ENCODE data around the gene ARHGEF38. TPM values are rescaled to one million over a fixed set of nuclear protein-coding genes. Genes with fewer than 3 reads are reported as not detected.
"Not testable (repeated sequence)": the region's sequence is repeated elsewhere in the genome, so short reads cannot be mapped to it uniquely, and the experiment has no call there.

Gene ARHGEF38
- total RNA-seq, 1 donor from 2014 or later, result under 0.01 TPM

DNA sequence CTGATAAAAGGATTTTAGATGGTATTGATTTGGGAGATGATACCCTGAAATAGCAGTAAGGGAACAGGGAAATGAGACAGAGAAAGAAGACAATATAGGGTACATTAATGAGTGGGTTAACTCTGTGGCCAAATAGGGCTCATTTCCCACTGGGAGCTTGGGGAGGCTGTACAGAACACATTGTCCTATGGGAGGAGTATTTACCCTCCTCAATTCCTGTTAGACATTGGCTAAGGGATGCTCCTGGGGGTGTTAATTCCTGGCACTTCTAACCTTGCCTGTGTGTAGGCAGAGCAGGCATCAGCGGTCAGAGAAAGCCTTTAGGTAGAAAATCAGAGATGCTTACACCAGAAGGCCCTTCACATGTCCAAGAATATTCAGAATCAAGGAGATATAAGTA lies 49.0 kb downstream of the ARHGEF38 start:
- DNase-seq (ENCODE audit: low spot score in 2 of 2) (no peak), FAIRE-seq (no peak)

DNA sequence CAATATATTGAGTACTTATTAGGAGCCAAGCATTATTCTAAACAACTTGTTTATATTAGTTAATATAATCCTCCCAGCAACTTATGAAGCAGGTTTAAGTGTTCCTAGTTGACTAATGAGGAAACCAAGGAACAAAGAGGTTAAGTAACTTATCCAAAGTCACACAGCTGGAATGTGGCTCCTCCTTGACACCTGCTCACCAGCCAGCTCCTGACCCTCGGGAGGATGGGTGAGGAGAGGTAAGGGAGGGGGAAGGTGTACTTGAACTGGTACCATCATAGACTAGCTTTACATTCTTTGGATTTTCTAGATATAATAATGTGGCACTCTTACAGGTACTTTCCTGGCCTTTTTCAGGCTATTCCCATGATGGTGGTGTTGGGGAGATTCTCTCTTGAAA lies 50.7 kb downstream of the ARHGEF38 start:
- FAIRE-seq (no peak), DNase-seq (ENCODE audit: low spot score in 2 of 2) (no peak)

- no peak for DNase-seq (ENCODE audit: low spot score in 2 of 2)
- FAIRE-seq, result no peak
Measured at GRCh38 chr4:105605493-105605892, 53.1 kb downstream of the ARHGEF38 start.

- no peak for FAIRE-seq
Measured at GRCh38 chr4:105607876-105608275, 55.5 kb downstream of the ARHGEF38 start.

DNA sequence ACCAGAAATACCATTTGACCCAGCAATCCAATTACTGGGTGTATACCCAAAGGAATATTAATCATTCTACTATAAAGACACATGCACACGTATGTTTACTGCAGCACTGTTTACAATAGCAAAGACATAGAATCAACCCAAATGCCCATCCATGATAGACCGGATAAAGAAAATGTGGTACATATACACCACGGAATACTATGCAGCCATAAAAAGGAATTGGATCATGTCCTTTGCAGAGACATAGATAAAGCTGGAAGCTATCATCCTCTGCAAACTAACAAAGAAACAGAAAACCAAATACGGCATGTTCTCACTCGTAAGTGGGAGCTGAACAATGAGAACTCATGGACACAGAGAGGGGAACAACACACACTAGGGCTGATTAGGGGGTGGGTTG lies 57.4 kb downstream of the ARHGEF38 start:
- FAIRE-seq; DNase-seq (ENCODE audit: low spot score in 2 of 2): not testable (repeated sequence)

More at GRCh38 chr4:105607876-105608275, 55.5 kb downstream of the ARHGEF38 start:
- DNase-seq (ENCODE audit: low spot score in 2 of 2), result no peak

- DNase-seq (ENCODE audit: low spot score in 2 of 2) (no peak), FAIRE-seq (no peak)
Measured at GRCh38 chr4:105613306-105613705, 60.9 kb downstream of the ARHGEF38 start.

GRCh38 chr4:105619188-105619931 lies 66.9 kb downstream of the ARHGEF38 start:
- no peak for DNase-seq (ENCODE audit: low spot score in 2 of 2)
- FAIRE-seq, result no peak

- FAIRE-seq (no peak), DNase-seq (ENCODE audit: low spot score in 2 of 2) (no peak)
Measured at GRCh38 chr4:105620640-105621323, 68.4 kb downstream of the ARHGEF38 start.

DNA sequence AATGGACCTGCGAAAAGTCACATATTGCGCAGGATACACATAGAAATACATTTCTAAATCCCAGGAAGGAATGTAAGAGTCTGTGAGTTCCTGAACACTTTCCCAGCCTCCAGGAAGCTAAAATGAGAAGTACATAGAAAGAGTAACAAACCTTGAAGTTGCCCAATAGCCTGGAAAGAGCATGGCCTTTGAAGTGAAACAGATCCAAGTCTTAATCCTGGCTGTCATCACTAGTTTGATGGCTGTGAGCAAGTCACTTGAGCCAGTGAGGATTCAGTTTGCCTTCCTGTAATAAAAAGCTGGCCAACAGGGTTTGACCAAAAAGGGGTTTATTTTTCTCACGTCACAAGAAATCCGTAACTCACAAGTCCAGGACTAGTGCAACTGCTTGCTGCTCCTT lies 69.8 kb downstream of the ARHGEF38 start:
- FAIRE-seq, result no peak
- no peak for DNase-seq (ENCODE audit: low spot score in 2 of 2)

DNA sequence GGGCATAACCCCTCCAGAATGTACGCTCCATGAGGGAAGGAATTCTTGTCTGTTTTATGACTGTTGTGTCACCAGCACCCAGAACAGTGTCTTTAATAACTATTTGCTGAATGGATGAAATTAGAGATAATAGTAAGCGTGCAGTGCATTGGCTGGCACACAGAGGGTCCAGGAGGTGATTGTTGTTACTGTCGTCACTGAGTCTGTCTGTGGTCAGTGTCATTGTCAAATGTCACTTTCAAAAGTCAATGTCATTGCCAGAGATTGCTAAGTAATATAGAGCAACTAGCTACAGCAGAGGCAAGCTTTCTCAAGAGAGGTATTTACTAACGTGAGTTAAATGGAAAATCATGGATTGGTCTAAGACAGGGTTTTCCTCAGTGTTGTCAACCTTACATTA lies 70.7 kb downstream of the ARHGEF38 start:
- FAIRE-seq, result no peak

DNA sequence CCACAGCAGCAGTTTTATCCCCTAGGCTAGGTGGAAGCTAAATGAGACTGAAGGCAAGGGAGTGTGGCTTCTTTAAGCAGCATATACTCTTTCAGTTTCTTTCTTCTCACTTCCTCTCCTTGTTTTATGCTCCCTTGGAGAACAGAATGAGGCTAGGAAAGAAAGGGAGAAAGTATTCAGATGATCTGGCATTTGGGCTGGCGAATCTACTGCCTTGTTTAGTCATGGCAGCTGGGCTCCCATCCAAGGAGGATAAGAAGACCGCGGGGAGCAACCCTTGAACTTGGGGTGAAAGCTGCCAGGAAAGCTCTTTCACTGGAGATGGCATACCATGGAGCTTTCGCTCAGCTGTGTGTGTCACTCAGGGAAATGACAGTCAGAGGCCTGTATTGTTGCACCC lies 72.1 kb downstream of the ARHGEF38 start:
- no peak for DNase-seq (ENCODE audit: low spot score in 2 of 2)

More for the DNA sequence above, 70.7 kb downstream of the ARHGEF38 start:
- DNase-seq (ENCODE audit: low spot score in 2 of 2), result no peak

GRCh38 chr4:105625214-105625613 lies 72.8 kb downstream of the ARHGEF38 start:
- FAIRE-seq, result no peak
- no peak for DNase-seq (ENCODE audit: low spot score in 2 of 2)

More for the DNA sequence above, 72.1 kb downstream of the ARHGEF38 start:
- FAIRE-seq, result no peak

GRCh38 chr4:105626846-105627245 lies 74.4 kb downstream of the ARHGEF38 start:
- FAIRE-seq, result no peak
- DNase-seq (ENCODE audit: low spot score in 2 of 2), result no peak

- no peak for DNase-seq (ENCODE audit: low spot score in 2 of 2)
- no peak for FAIRE-seq
Measured at GRCh38 chr4:105627620-105628019, 75.2 kb downstream of the ARHGEF38 start.

- DNase-seq (ENCODE audit: low spot score in 2 of 2) (no peak), FAIRE-seq (no peak)
Measured at GRCh38 chr4:105630670-105631655, 78.5 kb downstream of the ARHGEF38 start.

- DNase-seq (ENCODE audit: low spot score in 2 of 2), result no peak
- FAIRE-seq, result no peak
Measured at GRCh38 chr4:105631818-105632400, 79.5 kb downstream of the ARHGEF38 start.

DNA sequence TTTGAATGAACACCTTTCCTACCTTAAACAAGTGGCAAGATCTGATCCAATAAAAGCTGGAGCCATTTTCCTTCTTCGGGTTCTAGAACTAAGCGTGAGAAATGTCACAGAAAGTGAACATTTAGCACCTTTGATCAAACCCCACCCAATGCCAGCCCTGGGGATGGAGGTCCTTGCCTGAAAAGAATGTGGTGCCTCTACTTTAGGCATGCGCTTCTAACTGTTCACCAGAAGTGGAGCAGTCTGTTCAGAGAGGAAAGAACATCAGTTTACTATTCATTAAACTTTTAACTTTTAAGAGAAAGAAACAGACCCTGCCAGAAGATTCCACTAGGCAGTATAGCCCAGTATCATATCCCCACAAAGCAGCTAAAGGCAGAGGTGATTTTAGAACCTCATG lies 80.2 kb downstream of the ARHGEF38 start:
- FAIRE-seq, result no peak

DNA sequence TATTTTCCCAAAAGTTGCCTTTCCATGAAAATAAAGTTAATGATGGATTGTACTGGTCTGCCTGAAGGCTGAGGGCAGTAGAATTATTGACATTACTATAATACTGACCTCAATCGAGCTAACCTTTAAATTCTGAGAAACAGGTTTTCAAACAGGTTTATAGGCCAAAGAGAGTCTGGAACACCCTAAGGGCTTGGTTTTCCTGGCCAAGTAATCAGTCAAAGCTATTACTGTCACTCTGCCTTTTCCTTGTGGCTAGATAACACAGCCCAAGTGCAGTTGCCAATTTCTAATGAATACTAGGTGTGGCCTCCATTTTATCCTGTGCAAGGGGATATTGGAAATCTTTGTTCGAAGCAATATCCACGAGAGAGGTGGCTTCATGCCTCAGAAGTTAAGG lies 80.8 kb downstream of the ARHGEF38 start:
- FAIRE-seq, result no peak
- no peak for DNase-seq (ENCODE audit: low spot score in 2 of 2)

More for the DNA sequence above, 80.2 kb downstream of the ARHGEF38 start:
- no peak for DNase-seq (ENCODE audit: low spot score in 2 of 2)

- FAIRE-seq (no peak), DNase-seq (ENCODE audit: low spot score in 2 of 2) (no peak)
Measured at GRCh38 chr4:105634402-105635080, 82.1 kb downstream of the ARHGEF38 start.

All from frontal cortex (tissue), 4 donors.